Breast epithelium (tissue), 3 donors: ENCODE measurements around the gene NEK1.
"Not testable (repeated sequence)": the region's sequence is repeated elsewhere in the genome, so short reads cannot be mapped to it uniquely, and the experiment has no call there.

ENCODE experiments used
- CTCF ChIP-seq, 3 donors: fragments of 450-650 bp; IDR thresholded peaks; one replicate each; pipeline ENCODE4 v1.5.1; 2016 to 2017; ENCODE audit warnings: antibody characterized with exemption in 3 of 3, mild to moderate bottlenecking in 3 of 3, moderate library complexity in 3 of 3
- POLR2A ChIP-seq: fragments of 450-650 bp; IDR thresholded peaks from one replicate; pipeline ENCODE4 v1.6.1; 2016; ENCODE audit warnings: antibody characterized with exemption, mild to moderate bottlenecking, moderate library complexity
- POLR2AphosphoS5 ChIP-seq, 3 donors: sonication (generic); formaldehyde crosslinking; IDR thresholded peaks; one replicate each; pipeline ENCODE4 v1.6.1; 2017; ENCODE audit warnings: antibody characterized with exemption in 3 of 3

- not testable (repeated sequence) for TF ChIP-seq CTCF (IDR thresholded peaks at IDR 0.05); POLR2A; POLR2AphosphoS5 (IDR thresholded peaks at IDR 0.05)
Observed at GRCh38 chr4:169624012-169624411, 11.6 kb upstream of the NEK1 start.
